MM.1S (cell line): ENCODE data around the gene TNPO3.

Experiments
- DNase-seq: peaks from one replicate; pipeline ENCODE4 v3.0.0-alpha.2; 2015
- H2AFZ ChIP-seq: fragments of 300-600 bp; sonication (generic); 2 replicates; pipeline ENCODE4 v1.6.0; 2016; ENCODE audit warnings: antibody characterized with exemption, low read length
- H3F3A ChIP-seq: fragments of 300-600 bp; sonication (generic); 2 replicates; pipeline ENCODE4 v1.6.1; 2016; ENCODE audit warnings: mild to moderate bottlenecking, antibody characterized with exemption, low read length, moderate library complexity, mixed read lengths; ENCODE audit not compliant: insufficient read depth
- H3K27ac ChIP-seq: fragments of 300-600 bp; sonication (generic); 2 replicates; pipeline ENCODE4 v1.5.1; 2016; ENCODE audit warnings: mild to moderate bottlenecking, low read length
- H3K27me3 ChIP-seq: fragments of 300-600 bp; sonication (generic); replicated peaks from 2 replicates; pipeline ENCODE4 v1.6.0; 2016; ENCODE audit warnings: low read length; ENCODE audit not compliant: insufficient read depth
- H3K36me3 ChIP-seq: fragments of 300-600 bp; sonication (generic); replicated peaks from 2 replicates; pipeline ENCODE4 v1.6.1; 2016; ENCODE audit warnings: mild to moderate bottlenecking, low read length, mixed read lengths; ENCODE audit not compliant: insufficient read depth
- H3K4me1 ChIP-seq: fragments of 300-600 bp; sonication (generic); 2 replicates; pipeline ENCODE4 v1.6.1; 2016; ENCODE audit warnings: low read length, mixed read lengths
- H3K4me2 ChIP-seq: fragments of 300-600 bp; sonication (generic); 2 replicates; pipeline ENCODE4 v1.6.0; 2016; ENCODE audit warnings: low read depth, low read length
- H3K4me3 ChIP-seq: fragments of 300-600 bp; sonication (generic); 2 replicates; pipeline ENCODE4 v1.5.1; 2016; ENCODE audit warnings: low read length, mixed read lengths
- H3K79me2 ChIP-seq: fragments of 300-600 bp; sonication (generic); 2 replicates; pipeline ENCODE4 v1.6.1; 2016; ENCODE audit warnings: mixed run types, low read length, mixed read lengths
- H3K9ac ChIP-seq: fragments of 300-600 bp; sonication (generic); 2 replicates; pipeline ENCODE4 v1.6.1; 2016; ENCODE audit warnings: low read length, mixed read lengths
- H3K9me2 ChIP-seq: fragments of 300-600 bp; sonication (generic); replicated peaks from 2 replicates; pipeline ENCODE4 v1.6.1; 2016; ENCODE audit warnings: mild to moderate bottlenecking, low read length, mixed read lengths; ENCODE audit not compliant: insufficient read depth
- H3K9me3 ChIP-seq: fragments of 300-600 bp; sonication (generic); replicated peaks from 2 replicates; pipeline ENCODE4 v1.6.1; 2016; ENCODE audit warnings: mild to moderate bottlenecking, low read length, mixed read lengths; ENCODE audit not compliant: insufficient read depth
- H4K20me1 ChIP-seq: fragments of 300-600 bp; sonication (generic); 2 replicates; pipeline ENCODE4 v1.6.1; 2016; ENCODE audit warnings: mild to moderate bottlenecking, low read length, moderate library complexity, mixed read lengths; ENCODE audit not compliant: insufficient read depth
- EZH2 ChIP-seq: fragments of 300-600 bp; sonication (generic); optimal IDR thresholded peaks from 2 replicates; pipeline ENCODE3; 2017; ENCODE audit warnings: low read depth, mild to moderate bottlenecking, antibody characterized with exemption, low read length, mixed read lengths
- EZH2phosphoT487 ChIP-seq: fragments of 300-600 bp; sonication (generic); IDR thresholded peaks from 2 replicates; pipeline ENCODE4 v1.6.1; 2018; ENCODE audit warnings: antibody characterized with exemption, low read length
- TF ChIP-seq, protein P1 (sequence below): fragments of 300-600 bp; sonication (generic); IDR thresholded peaks from 2 replicates; pipeline ENCODE4 v1.5.1; 2016; ENCODE audit warnings: antibody characterized with exemption, low read length, mixed read lengths

TNPO3 gene

DNA sequence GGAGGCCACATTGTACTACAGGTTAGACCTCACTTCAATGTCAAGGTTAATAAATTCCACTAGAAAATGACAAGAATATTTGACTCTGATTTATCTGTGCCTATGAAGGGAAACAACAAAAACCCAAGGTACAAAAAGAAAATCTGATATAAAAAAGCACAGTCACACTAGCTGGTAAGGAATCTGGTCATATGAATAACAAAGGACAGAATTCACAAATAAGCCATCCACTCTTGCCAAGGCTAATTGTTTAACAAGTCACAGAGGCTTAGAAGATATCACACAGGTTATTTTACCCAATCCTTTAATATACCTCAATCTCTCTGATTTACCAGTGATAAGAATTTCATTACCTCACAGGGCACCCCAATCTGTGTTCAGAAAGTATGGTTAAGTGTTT, 69.3 kb downstream of the TNPO3 start:
- no peak overlapping the region for H2AFZ ChIP-seq
- no peaks in the 10 kb centered on the region for H3K27me3 ChIP-seq
- H3K27ac ChIP-seq: no peak overlapping the region
- no peaks in the 10 kb centered on the region for H4K20me1 ChIP-seq
- H3K79me2 ChIP-seq: no peaks in the 10 kb centered on the region
- H3K4me1 ChIP-seq: no peaks in the 10 kb centered on the region
- H3K9ac ChIP-seq: no peak overlapping the region
- no peak for TF ChIP-seq EZH2
- TF ChIP-seq, protein P1, sequence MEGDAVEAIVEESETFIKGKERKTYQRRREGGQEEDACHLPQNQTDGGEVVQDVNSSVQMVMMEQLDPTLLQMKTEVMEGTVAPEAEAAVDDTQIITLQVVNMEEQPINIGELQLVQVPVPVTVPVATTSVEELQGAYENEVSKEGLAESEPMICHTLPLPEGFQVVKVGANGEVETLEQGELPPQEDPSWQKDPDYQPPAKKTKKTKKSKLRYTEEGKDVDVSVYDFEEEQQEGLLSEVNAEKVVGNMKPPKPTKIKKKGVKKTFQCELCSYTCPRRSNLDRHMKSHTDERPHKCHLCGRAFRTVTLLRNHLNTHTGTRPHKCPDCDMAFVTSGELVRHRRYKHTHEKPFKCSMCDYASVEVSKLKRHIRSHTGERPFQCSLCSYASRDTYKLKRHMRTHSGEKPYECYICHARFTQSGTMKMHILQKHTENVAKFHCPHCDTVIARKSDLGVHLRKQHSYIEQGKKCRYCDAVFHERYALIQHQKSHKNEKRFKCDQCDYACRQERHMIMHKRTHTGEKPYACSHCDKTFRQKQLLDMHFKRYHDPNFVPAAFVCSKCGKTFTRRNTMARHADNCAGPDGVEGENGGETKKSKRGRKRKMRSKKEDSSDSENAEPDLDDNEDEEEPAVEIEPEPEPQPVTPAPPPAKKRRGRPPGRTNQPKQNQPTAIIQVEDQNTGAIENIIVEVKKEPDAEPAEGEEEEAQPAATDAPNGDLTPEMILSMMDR: no peak
- no peak for TF ChIP-seq EZH2phosphoT487
- H3K36me3 ChIP-seq: peaks cover 17% of the 10 kb centered on the region
- no peak overlapping the region for H3K4me3 ChIP-seq
- DNase-seq: no peak
- H3F3A ChIP-seq: no peaks in the 10 kb centered on the region
- H3K4me2 ChIP-seq: no peak overlapping the region
- H3K9me2 ChIP-seq: no peaks in the 10 kb centered on the region
- no peaks in the 10 kb centered on the region for H3K9me3 ChIP-seq

DNA sequence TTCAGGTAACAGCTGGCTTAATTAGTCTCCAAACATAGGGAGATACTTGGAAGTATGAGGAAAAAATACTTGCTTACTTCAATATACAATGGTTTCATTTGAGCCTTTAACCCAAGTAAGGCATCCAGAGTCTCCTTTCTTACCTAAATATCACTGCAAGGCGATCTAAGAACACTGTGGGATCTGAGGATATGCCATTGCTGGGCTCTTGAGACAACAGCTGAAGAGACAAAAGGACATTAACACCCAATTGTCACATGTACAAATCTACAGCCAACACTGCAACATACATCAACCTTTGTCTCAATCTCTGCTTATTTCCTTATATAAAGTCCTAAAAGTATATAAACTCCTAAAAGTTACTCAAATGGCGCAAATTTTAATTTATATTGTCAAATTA, 72.8 kb downstream of the TNPO3 start:
- Histone ChIP-seq H3K27ac (no peak overlapping the region), H3K79me2 (no peaks in the 10 kb centered on the region), H3K4me3 (no peak overlapping the region), H3K27me3 (no peaks in the 10 kb centered on the region), H3K4me2 (no peak overlapping the region), H3F3A (no peaks in the 10 kb centered on the region), H3K9ac (no peak overlapping the region), H3K36me3 (peaks cover 21% of the 10 kb centered on the region), H3K4me1 (no peaks in the 10 kb centered on the region), H3K9me3 (no peaks in the 10 kb centered on the region), H2AFZ (no peak overlapping the region), H4K20me1 (no peaks in the 10 kb centered on the region), H3K9me2 (no peaks in the 10 kb centered on the region)
- no peak for TF ChIP-seq EZH2phosphoT487
- TF ChIP-seq, protein P1: no peak
- no peak for TF ChIP-seq EZH2
- DNase-seq: no peak

DNA sequence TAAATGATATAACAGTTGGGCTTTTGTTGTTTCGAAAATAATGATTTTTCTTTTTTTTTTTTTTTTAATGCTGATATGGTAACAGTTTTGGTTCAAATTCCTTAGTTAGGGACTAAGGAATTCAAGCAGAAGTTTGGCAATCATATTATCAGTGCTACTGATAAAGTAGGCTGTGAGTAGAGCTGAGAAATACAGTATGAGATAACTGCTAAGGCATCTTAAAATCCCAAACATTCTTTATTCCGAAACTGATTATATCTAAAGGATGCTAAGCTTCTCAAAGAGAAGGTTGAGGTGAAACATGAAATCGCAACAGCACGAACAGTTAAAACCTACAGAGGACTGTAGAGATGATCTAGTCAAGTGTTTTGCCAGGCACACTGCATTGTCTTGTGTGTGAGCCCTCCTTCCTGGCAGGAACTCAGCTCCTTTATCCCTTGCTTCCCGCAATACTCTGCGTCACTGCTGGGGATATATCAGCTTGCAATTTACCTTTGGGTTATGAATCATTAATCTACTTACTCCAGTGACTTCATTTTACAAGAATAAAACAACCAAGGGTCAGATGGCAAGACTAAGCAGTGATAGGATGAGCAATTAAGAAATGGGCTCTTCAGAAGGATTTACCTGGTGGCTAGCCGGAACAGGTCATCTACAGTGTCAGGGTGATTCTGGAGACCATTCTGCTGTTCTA, 80.5 kb downstream of the TNPO3 start:
- TF ChIP-seq, protein P1: no peak
- TF ChIP-seq EZH2phosphoT487 (no peak), EZH2 (no peak)
- DNase-seq: no peak
- no peaks in the 10 kb centered on the region for H3K27me3 ChIP-seq
- H3K27ac ChIP-seq: no peak overlapping the region
- H3K9ac ChIP-seq: no peak overlapping the region
- no peak overlapping the region for H2AFZ ChIP-seq
- no peak overlapping the region for H3K4me2 ChIP-seq
- H3K9me2 ChIP-seq: no peaks in the 10 kb centered on the region
- no peaks in the 10 kb centered on the region for H4K20me1 ChIP-seq
- H3F3A ChIP-seq: no peaks in the 10 kb centered on the region
- H3K4me1 ChIP-seq: no peaks in the 10 kb centered on the region
- peaks cover 26% of the 10 kb centered on the region; the same call in 1 of the 2 replicates for H3K36me3 ChIP-seq
- H3K9me3 ChIP-seq: no peaks in the 10 kb centered on the region
- H3K4me3 ChIP-seq: no peak overlapping the region
- H3K79me2 ChIP-seq: no peaks in the 10 kb centered on the region
